ENCODE data around the gene TRRAP.

DNA sequence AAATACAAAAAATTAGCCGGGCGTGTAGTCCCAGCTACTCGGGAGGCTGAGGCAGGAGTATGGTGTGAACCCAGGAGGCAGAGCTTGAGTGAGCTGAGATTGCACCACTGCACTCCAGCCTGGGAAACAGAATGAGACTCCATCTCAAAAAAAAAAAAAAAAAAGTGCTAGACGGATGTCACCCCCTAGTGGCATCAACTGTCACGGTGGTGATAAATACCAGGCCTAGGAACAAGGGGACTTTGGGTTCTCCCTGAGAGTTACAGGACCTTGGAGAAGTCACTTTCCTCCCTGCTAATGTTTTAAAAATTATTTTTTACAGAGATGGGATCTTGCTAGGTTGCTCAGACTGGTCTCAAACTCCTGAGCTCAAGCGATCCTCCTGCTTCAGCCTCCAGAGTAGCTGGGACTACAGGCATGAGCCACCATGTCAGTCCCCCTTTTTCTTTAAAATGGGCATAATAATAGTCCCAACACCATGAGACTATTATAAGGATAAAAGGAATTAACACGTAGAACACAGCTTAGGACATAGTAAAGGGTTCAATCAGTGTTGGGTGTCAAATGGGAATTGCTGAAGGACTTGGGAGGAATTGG is 5.9 kb upstream of the TRRAP start:
- TF ChIP-seq, protein P1, sequence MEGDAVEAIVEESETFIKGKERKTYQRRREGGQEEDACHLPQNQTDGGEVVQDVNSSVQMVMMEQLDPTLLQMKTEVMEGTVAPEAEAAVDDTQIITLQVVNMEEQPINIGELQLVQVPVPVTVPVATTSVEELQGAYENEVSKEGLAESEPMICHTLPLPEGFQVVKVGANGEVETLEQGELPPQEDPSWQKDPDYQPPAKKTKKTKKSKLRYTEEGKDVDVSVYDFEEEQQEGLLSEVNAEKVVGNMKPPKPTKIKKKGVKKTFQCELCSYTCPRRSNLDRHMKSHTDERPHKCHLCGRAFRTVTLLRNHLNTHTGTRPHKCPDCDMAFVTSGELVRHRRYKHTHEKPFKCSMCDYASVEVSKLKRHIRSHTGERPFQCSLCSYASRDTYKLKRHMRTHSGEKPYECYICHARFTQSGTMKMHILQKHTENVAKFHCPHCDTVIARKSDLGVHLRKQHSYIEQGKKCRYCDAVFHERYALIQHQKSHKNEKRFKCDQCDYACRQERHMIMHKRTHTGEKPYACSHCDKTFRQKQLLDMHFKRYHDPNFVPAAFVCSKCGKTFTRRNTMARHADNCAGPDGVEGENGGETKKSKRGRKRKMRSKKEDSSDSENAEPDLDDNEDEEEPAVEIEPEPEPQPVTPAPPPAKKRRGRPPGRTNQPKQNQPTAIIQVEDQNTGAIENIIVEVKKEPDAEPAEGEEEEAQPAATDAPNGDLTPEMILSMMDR (IDR thresholded peaks at IDR 0.05), result no peak
- TF ChIP-seq EP300 (IDR thresholded peaks at IDR 0.05), result no peak
- no peak for TF ChIP-seq POLR2A (IDR thresholded peaks at IDR 0.05)
